GM23338 (cell line): ENCODE results near the gene TMEM175. TPM values are rescaled to one million over a fixed set of nuclear protein-coding genes. Genes with fewer than 3 reads are reported as not detected.

ENCODE experiments used
- ATAC-seq: fragments of 200-7000 bp; cut with Tn5 transposase; 3 replicates; pipeline ENCODE4 v1.9.1; 2020
- DNase-seq: peaks from one replicate; pipeline ENCODE4 v3.0.0-alpha.2; 2015; ENCODE audit warnings: low spot score
- H2AFZ ChIP-seq: fragments of 200-600 bp; sonication (generic); 2 replicates; pipeline ENCODE4 v1.8.0; 2016; ENCODE audit warnings: antibody characterized with exemption, mild to moderate bottlenecking, moderate library complexity
- H3F3A ChIP-seq: fragments of 200-600 bp; sonication (generic); replicated peaks from 2 replicates; pipeline ENCODE4 v1.8.0; 2017; ENCODE audit warnings: antibody characterized with exemption, mixed run types, low read depth
- H3K27ac ChIP-seq: fragments of 200-600 bp; sonication (generic); 2 replicates; pipeline ENCODE4 v1.6.1; 2016; ENCODE audit warnings: low read depth
- H3K27me3 ChIP-seq: fragments of 200-600 bp; sonication (generic); 2 replicates; pipeline ENCODE4 v1.8.0; 2016; ENCODE audit warnings: mild to moderate bottlenecking, mixed run types, moderate library complexity; ENCODE audit not compliant: insufficient read depth
- H3K36me3 ChIP-seq: fragments of 200-600 bp; sonication (generic); 2 replicates; pipeline ENCODE4 v1.8.0; 2016; ENCODE audit warnings: mild to moderate bottlenecking; ENCODE audit not compliant: insufficient read depth
- H3K4me1 ChIP-seq: fragments of 200-600 bp; sonication (generic); 2 replicates; pipeline ENCODE4 v1.8.0; 2016; ENCODE audit warnings: mild to moderate bottlenecking, moderate library complexity; ENCODE audit not compliant: insufficient read depth
- H3K4me2 ChIP-seq: fragments of 200-600 bp; sonication (generic); 2 replicates; pipeline ENCODE4 v1.7.1; 2017; ENCODE audit warnings: mixed run types
- H3K4me3 ChIP-seq: fragments of 200-600 bp; sonication (generic); 2 replicates; pipeline ENCODE4 v1.6.1; 2016; ENCODE audit warnings: mixed run types
- H3K79me2 ChIP-seq: fragments of 200-600 bp; sonication (generic); replicated peaks from 2 replicates; pipeline ENCODE4 v1.8.0; 2017; ENCODE audit warnings: mild to moderate bottlenecking; ENCODE audit not compliant: insufficient read depth
- H3K9me2 ChIP-seq: fragments of 200-600 bp; sonication (generic); 2 replicates; pipeline ENCODE4 v1.8.0; 2017; ENCODE audit not compliant: insufficient read depth
- H4K20me1 ChIP-seq: fragments of 200-600 bp; sonication (generic); replicated peaks from 2 replicates; pipeline ENCODE4 v1.8.0; 2017; ENCODE audit warnings: mild to moderate bottlenecking; ENCODE audit not compliant: insufficient read depth
- H3K27ac Mint-ChIP-seq: 2 replicates; pipeline ENCODE4 v1.8.0; 2020; ENCODE audit warnings: inconsistent platforms, mild to moderate bottlenecking, moderate library complexity, mixed read lengths
- H3K27me3 Mint-ChIP-seq: 3 replicates; pipeline ENCODE4 v1.8.0; 2022; ENCODE audit warnings: low read depth, mild to moderate bottlenecking, moderate library complexity, mixed read lengths, inconsistent platforms; ENCODE audit not compliant: insufficient read depth, poor library complexity
- H3K36me3 Mint-ChIP-seq: 3 replicates; pipeline ENCODE4 v1.8.0; 2021; ENCODE audit warnings: low read depth, mild to moderate bottlenecking, inconsistent platforms, moderate library complexity, mixed read lengths
- H3K4me1 Mint-ChIP-seq: 3 replicates; pipeline ENCODE4 v1.8.0; 2020; ENCODE audit warnings: mild to moderate bottlenecking, inconsistent platforms, mixed read lengths
- H3K4me3 Mint-ChIP-seq: 3 replicates; pipeline ENCODE4 v1.8.0; 2021; ENCODE audit warnings: moderate library complexity, mild to moderate bottlenecking, inconsistent platforms, mixed read lengths
- H3K9me3 Mint-ChIP-seq: 3 replicates; pipeline ENCODE4 v1.8.0; 2020; ENCODE audit warnings: moderate library complexity, mild to moderate bottlenecking, inconsistent platforms, mixed read lengths
- CREB1 ChIP-seq: fragments of 250-450 bp; sonication (Bioruptor Pico); IDR thresholded peaks from 2 replicates; pipeline ENCODE4 v1.5.0; 2020; ENCODE audit warnings: low read depth, mild to moderate bottlenecking, moderate library complexity
- EZH2phosphoT487 ChIP-seq: fragments of 200-600 bp; sonication (generic); IDR thresholded peaks from one replicate; pipeline ENCODE4 v1.8.1; 2018; ENCODE audit warnings: antibody characterized with exemption; ENCODE audit not compliant: unreplicated experiment
- JUNB ChIP-seq: IDR thresholded peaks from one replicate; pipeline ENCODE4 v1.6.1; 2016; ENCODE audit warnings: antibody characterized with exemption; ENCODE audit not compliant: unreplicated experiment
- NANOG ChIP-seq: IDR thresholded peaks from 2 replicates; pipeline ENCODE4 v1.6.1; 2016; ENCODE audit warnings: antibody characterized with exemption, borderline replicate concordance
- POLR2AphosphoS5 ChIP-seq: IDR thresholded peaks from 2 replicates; pipeline ENCODE4 v1.6.1; 2016; ENCODE audit warnings: antibody characterized with exemption, low read depth
- ZNF114 ChIP-seq: fragments of 250-450 bp; sonication (Bioruptor Pico); IDR thresholded peaks from 2 replicates; pipeline ENCODE4 v1.5.0; 2020; ENCODE audit warnings: mild to moderate bottlenecking, moderate library complexity
- ZNF331 ChIP-seq: fragments of 250-450 bp; sonication (Bioruptor Pico); IDR thresholded peaks from 2 replicates; pipeline ENCODE4 v1.5.0; 2020; ENCODE audit warnings: low read depth, mild to moderate bottlenecking, moderate library complexity
- polyA plus RNA-seq: library from polyadenylated mRNA; unstranded; fragments of >200 nt; fragmentation: Nextera tagmentation; extraction: Ambion mirVana; gene quantifications from 2 replicates; pipeline ENCODE4 v1.2.1, GENCODE V29; 2016
- total RNA-seq: library from RNA; depleted of rRNA; stranded (reverse); fragments of >200 nt; shearing (Covaris generic); gene quantifications from 2 replicates; pipeline ENCODE4 v1.2.3, GENCODE V29; 2014
- TF ChIP-seq, protein P1 (sequence below): IDR thresholded peaks from one replicate; pipeline ENCODE4 v1.6.1; 2018; ENCODE audit warnings: antibody characterized with exemption; ENCODE audit not compliant: unreplicated experiment

TMEM175 gene
- total and polyA plus RNA-seq, 2 experiments from 2014 or later = 8.0 to 11.4 TPM

DNA sequence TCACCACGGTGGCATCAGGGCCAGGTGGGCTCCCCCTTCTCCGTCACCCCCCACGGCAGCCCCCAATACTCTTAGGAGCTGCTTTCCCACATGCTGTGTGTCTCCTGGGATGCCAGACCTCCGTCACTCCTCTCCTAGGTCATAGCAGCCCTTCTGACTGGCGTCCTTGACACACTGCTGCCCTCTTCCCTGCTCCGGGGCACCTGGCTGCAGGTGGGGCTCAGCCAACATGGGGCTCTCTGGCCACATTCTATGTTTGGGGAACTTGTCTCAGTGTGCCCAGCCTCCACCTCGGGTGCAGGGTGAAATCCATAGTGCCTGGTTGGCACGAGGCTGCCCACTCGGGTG is 13.8 kb downstream of the TMEM175 start:
- ATAC-seq = no peak; the same call in 2 of the 3 replicates
- H3K27ac Mint-ChIP-seq = no peak overlapping the region

DNA sequence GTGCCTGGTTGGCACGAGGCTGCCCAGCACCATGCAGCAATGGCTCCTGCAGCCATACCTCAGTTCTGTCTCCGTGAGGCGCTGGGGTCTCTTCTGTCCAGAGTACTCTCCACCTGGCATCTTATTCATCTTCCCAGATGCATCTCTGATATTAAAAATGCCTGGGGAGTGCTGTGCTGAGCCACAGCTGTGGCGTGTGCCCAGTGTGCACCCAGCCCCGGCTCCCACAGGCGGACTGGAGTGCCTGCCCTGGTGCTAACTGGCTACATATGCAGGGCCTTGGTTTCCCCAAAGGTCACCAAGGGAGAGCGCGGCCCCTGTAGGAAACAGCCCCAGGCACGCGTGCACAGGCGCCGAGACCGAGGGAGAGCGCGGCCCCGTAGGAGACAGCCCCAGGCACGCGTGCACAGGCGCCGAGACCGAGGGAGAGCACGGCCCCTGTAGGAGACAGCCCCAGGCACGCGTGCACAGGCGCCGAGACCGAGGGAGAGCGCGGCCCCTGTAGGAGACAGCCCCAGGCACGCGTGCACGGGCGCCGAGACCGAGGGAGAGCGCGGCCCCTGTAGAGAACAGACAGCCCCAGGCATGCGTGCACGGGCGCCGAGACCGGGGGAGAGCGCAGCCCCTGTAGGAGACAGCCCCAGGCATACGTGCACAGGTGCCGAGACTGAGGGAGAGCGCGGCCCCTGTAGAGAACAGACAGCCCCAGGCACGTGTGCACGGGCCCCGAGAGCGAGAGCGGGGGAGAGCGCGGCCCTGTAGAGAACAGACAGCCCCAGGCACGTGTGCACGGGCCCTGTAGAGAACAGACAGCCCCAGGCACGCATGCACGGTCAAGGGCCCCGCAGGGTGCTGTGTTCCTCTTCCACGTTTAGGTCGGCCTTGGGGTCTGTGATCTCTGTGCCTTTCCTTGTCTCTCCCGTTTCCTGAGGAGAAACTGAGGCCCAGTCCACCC is 14.5 kb downstream of the TMEM175 start:
- DNase-seq (no peak), ATAC-seq (no peak)
- no peak overlapping the region for H3K4me3 Mint-ChIP-seq
- H3K4me3 ChIP-seq = no peak overlapping the region
- H3F3A ChIP-seq = no peaks in the 10 kb centered on the region
- no peaks in the 10 kb centered on the region for H3K36me3 Mint-ChIP-seq
- peaks cover 17% of the 10 kb centered on the region for H3K4me1 Mint-ChIP-seq
- H3K27me3 Mint-ChIP-seq = peaks cover 8% of the 10 kb centered on the region
- H3K4me2 ChIP-seq = no peak overlapping the region
- no peaks in the 10 kb centered on the region for H4K20me1 ChIP-seq
- 0 out of 2 replicates have a peak, but pooled peaks cover 4% of the 10 kb centered on the region for H3K4me1 ChIP-seq
- no peak overlapping the region for H2AFZ ChIP-seq
- no peaks in the 10 kb centered on the region for H3K79me2 ChIP-seq
- H3K27me3 ChIP-seq = no peaks in the 10 kb centered on the region
- H3K27ac ChIP-seq = no peak overlapping the region
- no peak overlapping the region for H3K27ac Mint-ChIP-seq
- H3K36me3 ChIP-seq = no peaks in the 10 kb centered on the region
- H3K9me2 ChIP-seq = no peaks in the 10 kb centered on the region
- H3K9me3 Mint-ChIP-seq = no peaks in the 10 kb centered on the region
- no peak for TF ChIP-seq CREB1 (CRISPR knock-in tag)
- TF ChIP-seq EZH2phosphoT487 = no peak
- no peak for TF ChIP-seq NANOG
- no peak for TF ChIP-seq JUNB
- TF ChIP-seq ZNF114 = no peak
- TF ChIP-seq, protein P1, sequence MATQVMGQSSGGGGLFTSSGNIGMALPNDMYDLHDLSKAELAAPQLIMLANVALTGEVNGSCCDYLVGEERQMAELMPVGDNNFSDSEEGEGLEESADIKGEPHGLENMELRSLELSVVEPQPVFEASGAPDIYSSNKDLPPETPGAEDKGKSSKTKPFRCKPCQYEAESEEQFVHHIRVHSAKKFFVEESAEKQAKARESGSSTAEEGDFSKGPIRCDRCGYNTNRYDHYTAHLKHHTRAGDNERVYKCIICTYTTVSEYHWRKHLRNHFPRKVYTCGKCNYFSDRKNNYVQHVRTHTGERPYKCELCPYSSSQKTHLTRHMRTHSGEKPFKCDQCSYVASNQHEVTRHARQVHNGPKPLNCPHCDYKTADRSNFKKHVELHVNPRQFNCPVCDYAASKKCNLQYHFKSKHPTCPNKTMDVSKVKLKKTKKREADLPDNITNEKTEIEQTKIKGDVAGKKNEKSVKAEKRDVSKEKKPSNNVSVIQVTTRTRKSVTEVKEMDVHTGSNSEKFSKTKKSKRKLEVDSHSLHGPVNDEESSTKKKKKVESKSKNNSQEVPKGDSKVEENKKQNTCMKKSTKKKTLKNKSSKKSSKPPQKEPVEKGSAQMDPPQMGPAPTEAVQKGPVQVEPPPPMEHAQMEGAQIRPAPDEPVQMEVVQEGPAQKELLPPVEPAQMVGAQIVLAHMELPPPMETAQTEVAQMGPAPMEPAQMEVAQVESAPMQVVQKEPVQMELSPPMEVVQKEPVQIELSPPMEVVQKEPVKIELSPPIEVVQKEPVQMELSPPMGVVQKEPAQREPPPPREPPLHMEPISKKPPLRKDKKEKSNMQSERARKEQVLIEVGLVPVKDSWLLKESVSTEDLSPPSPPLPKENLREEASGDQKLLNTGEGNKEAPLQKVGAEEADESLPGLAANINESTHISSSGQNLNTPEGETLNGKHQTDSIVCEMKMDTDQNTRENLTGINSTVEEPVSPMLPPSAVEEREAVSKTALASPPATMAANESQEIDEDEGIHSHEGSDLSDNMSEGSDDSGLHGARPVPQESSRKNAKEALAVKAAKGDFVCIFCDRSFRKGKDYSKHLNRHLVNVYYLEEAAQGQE = no peak
- no peak for TF ChIP-seq ZNF331 (CRISPR knock-in tag)

More for the DNA sequence above, 13.8 kb downstream of the TMEM175 start:
- H2AFZ ChIP-seq = no peak overlapping the region
- H3K79me2 ChIP-seq = no peaks in the 10 kb centered on the region
- Mint-ChIP-seq H3K4me3 (peak overlapping the region; percentile 52; the same call in 2 of the 3 replicates), H3K27me3 (peaks cover 8% of the 10 kb centered on the region), H3K9me3 (no peaks in the 10 kb centered on the region), H3K4me1 (peaks cover 16% of the 10 kb centered on the region), H3K36me3 (no peaks in the 10 kb centered on the region)
- H3K9me2 ChIP-seq = no peaks in the 10 kb centered on the region
- 0 out of 2 replicates have a peak, but pooled peaks cover 4% of the 10 kb centered on the region for H3K4me1 ChIP-seq
- H3F3A ChIP-seq = no peaks in the 10 kb centered on the region
- H3K27ac ChIP-seq = no peak overlapping the region
- no peaks in the 10 kb centered on the region for H4K20me1 ChIP-seq
- H3K36me3 ChIP-seq = no peaks in the 10 kb centered on the region
- no peak for DNase-seq
- H3K27me3 ChIP-seq = no peaks in the 10 kb centered on the region
- no peak overlapping the region for H3K4me3 ChIP-seq
- TF ChIP-seq EZH2phosphoT487 = no peak
- TF ChIP-seq, protein P1 = no peak
- TF ChIP-seq POLR2AphosphoS5 = no peak
- no peak for TF ChIP-seq JUNB
- no peak overlapping the region for H3K4me2 ChIP-seq
